GM12878 (cell line): ENCODE results near the gene CCL20. TPM values are rescaled to one million over a fixed set of nuclear protein-coding genes. Genes with fewer than 3 reads are reported as not detected.
A peak's percentile ranks its signal among the peaks of the same experiment; 100 is the strongest.

Experiments used
- ATAC-seq: fragments of 200-7000 bp; cut with Tn5 transposase; 3 replicates; pipeline ENCODE4 v1.9.1; 2020; ENCODE audit warnings: mild to moderate bottlenecking, moderate library complexity
- BruUV-seq: library from RNA; stranded (reverse); fragments of 400-500 nt; replicated peaks from 2 replicates; lab custom pipeline; 2021; lab: Mats Ljungman, UMichigan
- CTCF ChIA-PET: fragments of 300-600 bp; sonication (Branson Sonifier 250); formaldehyde crosslinking; extraction: SDS; loops from one replicate; lab custom pipeline; 2021; ENCODE audit warnings: inconsistent platforms; lab: Yijun Ruan, JAX
- POLR2A ChIA-PET: fragments of 350-600 bp; formaldehyde crosslinking; extraction: SDS; loops from one replicate; lab custom pipeline; 2021; ENCODE audit warnings: inconsistent platforms; lab: Charles Lee
- RAD21 ChIA-PET: fragments of 300-600 bp; sonication (Branson Sonifier 250); formaldehyde crosslinking; loops from one replicate; lab custom pipeline; 2023; ENCODE audit warnings: antibody characterized with exemption; ENCODE audit not compliant: unreplicated experiment; lab: Charles Lee
- SMC1A ChIA-PET: fragments of 300-600 bp; sonication (Branson Sonifier 250); formaldehyde crosslinking; loops from one replicate; lab custom pipeline; 2023; ENCODE audit not compliant: unreplicated experiment, uncharacterized antibody; lab: Charles Lee
- DNase-seq: peaks from one replicate; pipeline ENCODE4 v3.0.0-alpha.2; 2011; ENCODE audit warnings: low read depth, low spot score
- FAIRE-seq: peaks from 3 replicates; lab custom pipeline; 2011; peaks lifted over from hg19 to GRCh38; lab: Jason Lieb, UNC
- H2AFZ ChIP-seq: 2 replicates; pipeline ENCODE4 v1.6.0; 2011; ENCODE audit warnings: low read depth, low read length, control low read depth; ENCODE audit not compliant: control insufficient read depth
- H3K27ac ChIP-seq: 2 replicates; pipeline ENCODE4 v1.5.1; 2011; ENCODE audit warnings: control low read depth; ENCODE audit not compliant: control insufficient read depth, insufficient read depth
- H3K27me3 ChIP-seq, 2 experiments: replicated peaks in 1 of 2; 2 replicates each; pipeline versions ENCODE4 v1.6.0 to v1.6.1; 2011; ENCODE audit warnings: low read length in 1 of 2; ENCODE audit not compliant: control insufficient read depth in 2 of 2, insufficient read depth in 2 of 2
- H3K36me3 ChIP-seq, 2 experiments: 2 replicates each; pipeline ENCODE4 v1.5.1; 2011; ENCODE audit warnings: low read length in 1 of 2; ENCODE audit not compliant: control insufficient read depth in 2 of 2, insufficient read depth in 2 of 2
- H3K4me1 ChIP-seq: 2 replicates; pipeline ENCODE4 v1.6.1; 2011; ENCODE audit warnings: mild to moderate bottlenecking, low read length, moderate library complexity, mixed read lengths; ENCODE audit not compliant: control insufficient read depth, insufficient read depth
- H3K4me2 ChIP-seq: 2 replicates; pipeline ENCODE4 v1.6.0; 2011; ENCODE audit warnings: control low read depth; ENCODE audit not compliant: control insufficient read depth, insufficient read depth
- H3K4me3 ChIP-seq: fragments of 200-600 bp; sonication (generic); 2 replicates; pipeline ENCODE4 v1.5.1; 2016
- H3K79me2 ChIP-seq: 2 replicates; pipeline ENCODE4 v1.6.0; 2011; ENCODE audit warnings: low read length; ENCODE audit not compliant: control insufficient read depth, insufficient read depth
- H3K9ac ChIP-seq: 2 replicates; pipeline ENCODE4 v1.8.0; 2011; ENCODE audit warnings: low read length, control low read depth, mixed read lengths; ENCODE audit not compliant: control insufficient read depth, insufficient read depth
- H3K9me3 ChIP-seq: replicated peaks from 3 replicates; pipeline ENCODE4 v1.5.1; 2011; ENCODE audit warnings: mild to moderate bottlenecking, low read length; ENCODE audit not compliant: control insufficient read depth, insufficient read depth
- H4K20me1 ChIP-seq: 2 replicates; pipeline ENCODE4 v1.6.0; 2011; ENCODE audit not compliant: control insufficient read depth, insufficient read depth
- ETV6 ChIP-seq, 2 experiments: fragments of 450-650 bp in 1 of 2; IDR thresholded peaks in 1 of 2; conservative IDR thresholded peaks in 1 of 2; 2 replicates each; pipeline ENCODE4 v1.6.1; 2014; ENCODE audit warnings: antibody characterized with exemption in 1 of 2, borderline replicate concordance in 1 of 2, low read depth in 1 of 2, mild to moderate bottlenecking in 1 of 2, moderate library complexity in 1 of 2
- HDAC6 ChIP-seq: fragments of 200-600 bp; sonication (generic); IDR thresholded peaks from one replicate; pipeline ENCODE4 v1.8.0; 2017; ENCODE audit warnings: antibody characterized with exemption; ENCODE audit not compliant: unreplicated experiment
- MYC ChIP-seq: IDR thresholded peaks from 2 replicates; pipeline ENCODE4 v1.6.1; 2011; ENCODE audit warnings: mild to moderate bottlenecking, low read length, moderate library complexity, inconsistent platforms; ENCODE audit not compliant: insufficient read depth, insufficient replicate concordance, insufficient read length, severe bottlenecking
- PRDM15 ChIP-seq: fragments of 450-650 bp; formaldehyde crosslinking; IDR thresholded peaks from 2 replicates; pipeline ENCODE4 v1.4.0; 2020; ENCODE audit warnings: mild to moderate bottlenecking, moderate library complexity
- SMAD5 ChIP-seq: IDR thresholded peaks from 2 replicates; pipeline ENCODE4 v1.6.1; 2016; ENCODE audit warnings: antibody characterized with exemption, low read depth
- ZNF274 ChIP-seq: IDR thresholded peaks from one replicate; pipeline ENCODE4 v1.8.0; 2011; ENCODE audit not compliant: insufficient read length, insufficient read depth
- ZNF592 ChIP-seq: fragments of 450-650 bp; IDR thresholded peaks from 2 replicates; pipeline ENCODE4 v1.6.1; 2017; ENCODE audit warnings: mild to moderate bottlenecking, moderate library complexity
- WGBS: methylation state at CpG from one replicate; pipeline ENCODE4 v1.1.6; 2016; ENCODE audit warnings: low lambda C conversion rate; ENCODE audit not compliant: insufficient replicate concordance, insufficient coverage; ENCODE audit errors: missing lambda C conversion rate; 5-methylcytosine and 5-hydroxymethylcytosine counted together
- in situ Hi-C: fragments of 300-500 bp; cut with MboI; formaldehyde crosslinking; loops from 9 replicates; pipeline ENCODE4 v1.14.3; 2018; ENCODE audit warnings: mixed read lengths
- intact Hi-C: fragments of 100-400 bp; cut with micrococcal nuclease; formaldehyde crosslinking; loops from one replicate; pipeline ENCODE4 v1.14.2; 2022; ENCODE audit not compliant: unreplicated experiment
- polyA plus RNA-seq, 11 experiments: library from polyadenylated mRNA; depleted of rRNA in 4 of 11; unstranded in 6 of 11; stranded (reverse) in 5 of 11; fragments of >200 nt; fragmentation: Nextera tagmentation in 4 of 11; fragmentation: Illumina TruSeq in 1 of 11; extraction: Ambion mirVana in 4 of 11; extraction: Trizol in 1 of 11; gene quantifications; 1 replicate in 1 of 11; 2 replicates in 10 of 11; pipeline versions ENCODE4 v1.2.1 to v1.2.3, GENCODE V29; 2011 to 2016; ENCODE audit warnings: inconsistent platforms in 2 of 11, missing spikeins in 2 of 11, low read depth in 1 of 11
- total RNA-seq, 4 experiments: library from RNA; depleted of rRNA in 3 of 4; stranded (reverse); fragments of >200 nt in 3 of 4; fragmentation: Illumina TruSeq in 1 of 4; extraction: Trizol in 1 of 4; gene quantifications; 2 replicates each; pipeline versions ENCODE4 v1.2.1 to v1.2.3, GENCODE V29; 2013 to 2021

The CCL20 gene
- total and polyA plus RNA-seq, 10 of the 15 experiments (the other 5 are each of a cell fraction or from before 2014, with no cell fraction given), result 5.5 to 35.7 (median 15.6) TPM

GRCh38 chr2:227826019-227826521 lies 12.4 kb downstream of the CCL20 start:
- H3K27me3 ChIP-seq, result no peaks in the 10 kb centered on the region
- intact Hi-C loops (no loop called here), in situ Hi-C loops (no loop called here)
- no peak overlapping the region for H3K4me3 ChIP-seq
- ChIA-PET CTCF (interaction anchor here (1.5 kb wide), 1 partner anchor 36 kb away, joined by 4 read pairs; no protein-coding TSS in a partner anchor), POLR2A (interaction anchor here (1.0 to 1.1 kb wide), 2 partner anchors 13 to 21 kb away, joined by 3 read pairs; no protein-coding TSS in a partner anchor), SMC1A (interaction anchor here (0.6 to 1.7 kb wide), 2 partner anchors 21 to 41 kb away, joined by 3 to 5 read pairs; no protein-coding TSS in a partner anchor), RAD21 (no interaction called here)
- no peak overlapping the region for H3K4me2 ChIP-seq
- H4K20me1 ChIP-seq, result no peaks in the 10 kb centered on the region
- H3K9ac ChIP-seq, result no peak overlapping the region
- H3K27ac ChIP-seq, result no peak overlapping the region
- FAIRE-seq (no peak), DNase-seq (no peak), ATAC-seq (peak; percentile 73)
- BruUV-seq, result no TSS peak
- no peak overlapping the region for H2AFZ ChIP-seq
- H3K79me2 ChIP-seq, result no peaks in the 10 kb centered on the region
- H3K9me3 ChIP-seq, result no peaks in the 10 kb centered on the region
- WGBS, result 54% methylated on average over 10 of the region's 10 CpGs
- TF ChIP-seq PRDM15 (CRISPR knock-in tag) (no peak), ETV6 (conservative IDR thresholded peaks at IDR 0.05 in 1 of 2, IDR thresholded peaks at IDR 0.05 in 1 of 2; ENCODE audit: borderline replicate concordance in 1 of 2, low read depth in 1 of 2) (no peak), SMAD5 (no peak), ZNF592 (no peak), ZNF274 (no peak), HDAC6 (no peak), MYC (no peak)
- no peaks in the 10 kb centered on the region for H3K36me3 ChIP-seq
- H3K4me1 ChIP-seq, result no peaks in the 10 kb centered on the region
